GM18517 (cell line): ENCODE results near the gene TCFL5.

Experiments used
- ATAC-seq: cut with Tn5 transposase; IDR thresholded peaks from one replicate; pipeline ENCODE4 v1.9.1; 2021; ENCODE audit warnings: mild to moderate bottlenecking, moderate library complexity; ENCODE audit not compliant: unreplicated experiment

Gene TCFL5

DNA sequence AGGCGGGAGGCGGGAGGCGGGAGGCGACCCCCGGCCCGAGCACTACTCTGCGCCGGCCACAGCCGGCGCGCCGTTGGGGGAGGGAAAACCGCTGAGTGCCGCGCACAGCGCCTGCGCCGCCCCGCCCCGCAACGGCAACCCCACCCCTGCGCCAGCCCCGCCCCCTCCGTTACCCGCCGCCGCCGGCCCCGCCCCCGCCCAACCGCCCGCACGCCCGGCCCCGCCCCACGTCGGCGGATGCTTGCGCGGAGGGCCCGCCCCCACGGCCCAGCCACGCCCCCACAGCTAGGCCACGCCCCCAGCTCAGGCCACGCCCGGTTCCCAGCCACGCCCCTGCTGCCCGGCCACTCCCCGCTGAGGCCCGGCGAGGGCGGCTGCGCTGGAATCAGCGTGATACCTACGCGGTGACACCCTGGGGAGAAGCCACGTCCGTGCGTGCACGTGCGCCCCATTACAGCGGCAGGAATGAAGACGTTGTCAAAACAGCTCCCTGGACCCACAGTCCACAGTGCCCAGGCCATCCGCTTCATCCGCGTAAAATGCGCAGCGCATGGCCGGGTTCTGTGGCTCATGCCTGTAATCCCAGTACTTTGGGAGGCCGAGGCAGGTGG lies at the start of gene TCFL5:
TCFL5 (minus strand) TSS at position 97 of the 611 bp plus-strand sequence. CDS start 152 bp downstream, outside the sequence.
- ATAC-seq: no peak

DNA sequence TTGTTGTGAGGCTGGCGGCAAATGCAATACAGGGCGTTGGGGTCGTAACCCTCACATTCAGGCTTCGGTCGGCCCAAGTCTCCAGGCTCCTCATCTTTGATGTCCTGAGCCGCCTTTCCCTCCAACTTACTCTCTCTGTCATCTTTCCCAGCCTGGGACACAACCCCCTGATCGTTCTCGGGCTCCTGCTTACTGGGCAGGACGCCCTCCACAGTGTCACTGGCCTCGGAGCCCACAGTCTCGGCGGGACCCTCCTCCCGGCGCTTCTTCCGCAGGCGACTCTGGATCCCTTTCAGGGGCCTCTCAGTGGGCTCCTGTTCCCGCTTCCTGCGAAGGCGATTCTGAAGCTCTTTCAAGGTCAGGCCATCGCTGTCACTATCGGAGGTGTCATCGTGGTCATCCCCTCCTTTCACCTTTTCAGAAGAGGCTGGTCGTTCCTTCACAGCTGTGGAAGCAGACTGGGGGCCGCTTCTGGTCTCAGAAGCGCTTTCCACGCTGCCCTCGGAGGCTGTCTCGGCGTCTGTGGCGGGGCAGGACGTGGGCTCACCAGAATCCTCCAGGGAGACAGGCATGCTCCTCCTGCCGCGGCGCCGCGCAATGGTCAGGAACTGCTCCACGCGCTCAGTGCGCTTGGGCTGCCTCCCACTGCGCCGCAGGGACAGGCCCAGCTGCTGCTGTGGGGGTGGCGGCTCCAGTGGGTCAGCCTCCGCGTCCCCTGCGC lies 49.3 kb upstream of the TCFL5 start:
- ATAC-seq: no peak

DNA sequence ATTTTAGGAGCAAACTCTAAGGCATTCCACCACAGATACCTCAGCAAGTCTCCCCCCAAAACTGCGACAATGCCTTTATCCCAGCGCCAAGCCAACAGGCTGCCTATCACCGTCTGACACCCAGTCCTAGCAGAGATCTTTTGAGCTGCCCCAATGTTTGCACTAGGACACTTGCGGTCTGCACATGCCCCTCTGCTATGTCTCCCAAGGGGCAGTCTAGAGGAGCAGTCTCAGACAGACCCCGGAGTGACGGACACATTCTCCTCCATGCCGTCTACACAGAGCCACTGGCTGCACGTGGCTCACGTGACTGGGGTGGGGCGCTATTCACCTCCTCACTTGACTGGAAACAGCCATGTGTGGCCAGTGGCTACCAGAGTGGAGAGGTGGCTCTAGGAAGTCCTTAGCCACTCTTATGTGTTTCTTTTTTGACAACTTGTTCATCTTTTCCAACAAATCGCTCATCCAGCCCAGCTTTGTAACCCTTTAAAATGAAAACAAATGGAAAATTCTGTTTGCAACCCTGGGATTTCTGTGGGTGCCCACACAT lies 48.7 kb upstream of the TCFL5 start:
- no peak for ATAC-seq

DNA sequence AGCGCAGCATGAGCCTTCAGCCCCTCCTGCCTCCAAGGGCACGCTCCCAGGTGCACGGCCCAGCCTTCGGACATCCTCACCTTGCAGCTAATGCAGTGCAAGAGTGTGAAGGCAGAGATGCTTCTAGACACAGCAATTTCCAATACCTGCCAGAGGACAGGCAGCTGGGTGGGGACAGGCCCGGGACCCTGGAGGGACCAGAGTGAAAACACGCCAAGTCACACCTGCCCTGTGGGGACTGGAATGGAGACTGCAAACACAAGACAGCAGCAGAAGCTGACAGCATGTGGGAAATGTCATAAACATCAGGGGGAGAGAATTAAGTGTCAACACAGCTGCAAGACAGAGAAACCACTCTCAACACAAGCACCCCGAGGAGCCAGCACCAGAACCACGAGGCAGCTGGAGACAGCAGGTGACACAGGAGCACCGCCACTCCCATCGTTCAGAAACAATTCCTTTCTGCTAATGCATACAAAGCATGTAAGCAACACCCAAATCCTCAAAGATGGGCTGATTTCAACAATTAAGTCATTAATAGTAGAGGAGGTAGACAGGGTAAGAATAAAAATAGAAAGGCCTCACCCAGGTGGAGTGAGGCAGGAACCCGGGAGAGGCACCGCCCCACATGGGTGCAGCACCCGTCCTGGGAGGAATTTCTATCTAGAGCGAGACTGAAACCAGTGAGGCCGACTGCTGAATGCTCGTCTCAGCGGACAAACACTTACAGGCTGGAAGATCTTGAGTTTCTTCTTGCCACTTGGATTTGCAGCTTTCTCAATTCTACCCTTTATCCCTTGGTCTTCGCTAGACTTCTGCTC lies 47.6 kb upstream of the TCFL5 start:
- no peak for ATAC-seq

DNA sequence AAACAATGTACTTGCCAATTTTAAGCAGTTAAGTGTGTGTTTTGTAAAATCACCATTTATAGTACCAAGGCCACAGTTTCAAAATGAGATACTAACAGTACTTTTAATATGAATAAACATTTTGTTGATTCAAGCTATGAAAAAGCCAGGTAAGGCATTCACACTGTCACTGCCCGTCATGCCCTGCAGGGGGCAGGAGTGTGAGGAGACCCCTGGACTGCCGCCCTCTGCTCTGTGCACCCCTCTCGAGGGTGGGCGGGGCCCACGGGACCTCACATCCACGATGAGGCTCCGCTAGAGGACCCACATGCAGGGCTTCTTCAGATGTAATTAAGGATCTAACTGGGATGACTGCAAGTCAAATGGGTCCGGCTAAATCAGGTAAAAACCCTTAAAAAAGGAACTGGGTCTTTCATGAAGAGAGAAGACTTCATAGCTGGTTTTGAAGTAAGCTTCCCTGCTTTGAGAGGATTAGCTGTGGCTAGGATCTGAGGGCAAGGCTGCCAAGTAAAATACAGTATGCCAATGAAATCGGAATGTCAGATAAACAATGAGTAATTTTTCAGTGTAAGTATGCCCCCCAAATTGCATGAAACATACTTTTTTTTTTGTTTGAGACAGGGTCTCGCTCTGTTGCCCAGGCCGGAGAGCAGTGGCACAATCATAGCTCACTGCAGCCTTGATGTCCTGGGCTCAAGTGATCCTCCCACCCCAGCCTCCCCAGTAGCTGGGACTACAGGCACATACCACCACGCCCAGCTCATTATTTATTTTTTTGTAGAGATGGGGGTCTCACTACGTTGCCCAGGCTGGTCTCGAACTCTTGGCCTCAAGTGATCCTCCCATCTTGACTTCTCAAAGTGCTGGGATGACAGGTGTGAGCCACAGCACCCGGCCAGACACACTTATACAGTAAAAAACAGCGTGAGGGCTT lies 46.0 kb upstream of the TCFL5 start:
- no peak for ATAC-seq

DNA sequence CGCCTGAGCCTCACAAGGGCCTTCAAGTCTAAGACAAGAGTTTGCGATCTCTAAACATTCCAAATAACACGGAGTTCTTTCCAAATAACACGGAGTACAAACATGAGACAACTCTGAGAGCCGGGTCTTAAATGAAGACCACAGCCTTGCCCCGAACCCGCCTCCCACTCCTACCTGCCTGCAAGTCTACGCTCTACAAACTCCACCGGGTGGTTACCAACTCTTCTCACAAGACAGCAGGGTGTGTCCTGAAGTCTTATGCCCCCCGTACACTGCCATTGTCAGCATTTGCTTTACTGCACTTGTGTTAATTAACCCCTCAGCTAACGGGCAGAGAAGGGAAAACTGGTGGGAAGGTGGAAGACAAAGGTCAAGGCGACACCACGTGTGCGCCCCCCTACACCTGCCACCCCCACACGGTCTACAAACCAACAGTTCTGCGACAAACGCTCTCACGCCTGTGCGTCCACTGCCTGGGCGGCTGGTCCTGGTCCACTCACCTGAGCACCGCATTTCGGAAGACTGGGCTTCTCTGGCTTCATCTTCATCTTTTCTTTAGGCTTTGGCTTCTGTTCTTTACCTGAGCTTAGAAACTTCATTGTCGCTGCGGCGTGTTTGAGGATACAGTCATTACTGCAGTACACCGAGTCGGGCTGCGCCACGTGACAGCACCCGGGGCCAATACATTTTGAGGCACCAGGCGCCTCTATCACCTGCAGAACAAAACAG lies 45.2 kb upstream of the TCFL5 start:
- no peak for ATAC-seq

DNA sequence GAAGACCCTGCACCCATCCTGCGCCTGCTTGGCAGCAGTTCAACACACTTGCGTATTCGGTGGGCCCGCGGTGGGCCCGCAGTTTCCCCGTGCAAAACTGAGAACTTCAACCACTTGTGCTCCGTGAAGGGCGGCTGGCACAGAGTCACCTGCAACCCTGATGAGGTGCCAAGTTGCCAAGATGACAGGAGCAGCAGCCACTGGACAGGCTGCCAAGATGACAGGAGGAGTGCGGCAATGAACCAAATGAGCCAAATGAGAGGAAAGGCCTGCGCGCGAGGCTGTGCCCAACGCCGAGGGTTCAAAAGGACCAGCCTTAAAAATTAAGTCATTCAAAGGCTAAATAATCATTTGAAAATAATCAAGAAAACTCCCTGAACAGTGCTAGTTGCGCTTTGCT lies 44.6 kb upstream of the TCFL5 start:
- no peak for ATAC-seq

DNA sequence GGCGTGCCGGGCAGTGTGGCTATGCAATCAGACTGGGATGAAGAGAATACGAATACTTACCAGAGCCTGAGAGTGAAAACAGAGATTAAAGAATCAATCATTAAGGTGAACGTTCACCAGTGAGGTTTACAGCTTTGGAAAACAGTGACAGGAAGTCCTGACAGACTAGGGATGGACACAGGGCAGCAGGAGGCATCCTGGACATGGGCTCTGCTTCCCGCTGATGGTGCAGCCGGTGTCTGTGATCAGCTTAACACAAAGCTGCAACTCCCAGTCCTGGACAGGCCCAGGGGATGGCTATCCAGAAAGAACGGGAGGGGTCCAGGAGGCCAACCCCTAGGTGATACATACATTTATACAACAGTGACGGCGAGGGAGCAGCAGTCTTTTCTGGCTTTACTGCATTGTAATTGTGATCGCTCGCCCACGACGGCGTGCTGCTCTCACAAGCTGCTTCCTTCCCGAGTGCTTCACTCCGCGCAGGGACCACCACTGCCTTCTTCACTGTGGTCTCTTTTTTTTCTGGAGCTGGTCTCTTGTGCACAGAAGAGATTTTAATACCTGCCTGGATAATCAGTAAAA lies 44.0 kb upstream of the TCFL5 start:
- no peak for ATAC-seq

DNA sequence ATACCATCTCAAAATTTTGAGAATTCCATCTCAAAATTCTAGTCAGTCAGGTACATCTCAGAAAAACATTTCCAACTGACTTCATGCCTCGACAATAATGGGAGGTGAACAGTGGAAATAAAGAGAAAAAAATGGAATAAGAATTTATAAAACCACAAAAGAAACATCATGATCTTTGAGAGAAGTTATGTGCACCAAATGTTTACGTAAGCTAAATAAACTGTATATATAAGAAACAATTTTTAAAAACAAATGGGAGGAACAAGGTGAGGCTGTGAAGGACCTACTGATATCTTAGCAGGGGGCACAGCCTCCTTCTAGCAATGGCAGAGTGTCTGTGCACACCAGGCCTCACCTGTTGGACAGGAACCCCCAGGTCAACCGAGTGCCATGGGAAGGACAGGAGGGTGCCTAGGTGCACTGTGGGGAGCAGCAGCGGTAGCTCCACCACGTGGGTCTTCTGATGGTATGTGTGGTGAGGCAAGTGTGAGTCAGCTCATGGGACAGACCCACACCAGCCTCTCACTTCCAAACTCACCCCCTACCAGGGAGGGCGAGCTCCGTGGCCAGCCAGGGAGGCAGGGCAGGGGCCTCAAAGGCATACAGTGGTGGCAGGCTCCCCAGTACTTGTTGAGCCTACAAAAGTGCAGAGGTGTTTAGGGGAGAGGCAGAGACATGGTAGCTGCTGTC lies 41.4 kb upstream of the TCFL5 start:
- ATAC-seq: no peak

DNA sequence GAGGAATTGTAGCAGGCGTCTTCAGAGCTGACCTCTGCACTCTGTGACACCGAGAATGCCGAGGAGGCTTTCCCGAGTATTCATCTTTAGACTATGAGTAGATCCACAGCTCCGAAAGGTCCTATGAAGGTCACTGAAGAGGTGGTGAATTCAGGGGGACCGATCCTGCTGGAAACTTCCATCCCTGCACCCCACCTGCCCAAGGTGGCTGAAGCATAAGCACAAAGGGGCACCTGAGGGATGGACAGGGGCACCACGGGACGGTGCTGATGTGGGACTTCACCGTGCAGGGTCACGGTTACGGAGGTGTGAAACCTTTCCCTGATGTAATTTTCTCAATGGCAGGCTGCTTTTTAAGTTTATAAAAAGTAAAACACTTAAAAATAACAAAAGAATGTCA lies 40.3 kb upstream of the TCFL5 start:
- no peak for ATAC-seq

DNA sequence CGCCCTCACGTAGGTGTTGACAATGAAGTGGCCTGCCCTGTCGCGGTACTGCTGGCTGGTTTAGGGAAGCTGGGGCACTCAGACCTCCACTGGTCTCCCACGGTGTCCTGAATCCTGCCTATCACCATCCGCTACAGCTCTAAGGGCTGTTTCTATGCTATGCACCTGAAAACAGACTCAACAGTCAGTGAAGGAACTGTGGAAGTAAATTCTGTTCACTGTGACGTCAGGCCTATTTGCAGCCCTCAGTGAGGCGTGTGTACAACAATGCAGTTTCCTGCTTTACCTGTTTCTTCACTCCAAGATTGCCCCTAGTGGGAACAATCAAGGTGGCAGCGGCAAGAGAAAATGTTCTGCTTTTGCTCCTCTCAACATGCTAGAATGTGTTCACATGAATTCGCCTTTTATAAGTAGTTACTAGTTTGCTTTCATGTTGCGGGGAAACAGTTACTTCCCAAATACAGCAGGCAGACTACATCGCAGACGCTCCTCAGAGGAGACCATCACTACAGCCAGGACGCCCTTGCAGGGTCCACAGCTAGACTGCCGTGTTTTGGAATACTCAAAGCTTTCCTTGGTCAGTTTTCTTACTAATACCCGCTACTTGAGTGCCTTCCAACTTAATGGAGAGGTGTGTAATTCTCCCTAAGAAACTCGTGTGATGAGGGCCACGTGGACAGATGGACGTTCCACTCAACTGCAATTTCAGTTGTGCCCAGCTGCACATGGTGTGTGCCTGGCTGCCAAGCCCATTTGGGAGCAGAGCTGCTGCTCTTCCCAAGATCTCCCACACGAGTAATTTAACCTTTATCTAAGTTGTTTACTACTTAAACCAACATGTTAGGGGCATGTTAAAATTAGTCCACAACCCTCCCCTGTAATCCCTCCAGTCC lies 39.3 kb upstream of the TCFL5 start:
- ATAC-seq: no peak

DNA sequence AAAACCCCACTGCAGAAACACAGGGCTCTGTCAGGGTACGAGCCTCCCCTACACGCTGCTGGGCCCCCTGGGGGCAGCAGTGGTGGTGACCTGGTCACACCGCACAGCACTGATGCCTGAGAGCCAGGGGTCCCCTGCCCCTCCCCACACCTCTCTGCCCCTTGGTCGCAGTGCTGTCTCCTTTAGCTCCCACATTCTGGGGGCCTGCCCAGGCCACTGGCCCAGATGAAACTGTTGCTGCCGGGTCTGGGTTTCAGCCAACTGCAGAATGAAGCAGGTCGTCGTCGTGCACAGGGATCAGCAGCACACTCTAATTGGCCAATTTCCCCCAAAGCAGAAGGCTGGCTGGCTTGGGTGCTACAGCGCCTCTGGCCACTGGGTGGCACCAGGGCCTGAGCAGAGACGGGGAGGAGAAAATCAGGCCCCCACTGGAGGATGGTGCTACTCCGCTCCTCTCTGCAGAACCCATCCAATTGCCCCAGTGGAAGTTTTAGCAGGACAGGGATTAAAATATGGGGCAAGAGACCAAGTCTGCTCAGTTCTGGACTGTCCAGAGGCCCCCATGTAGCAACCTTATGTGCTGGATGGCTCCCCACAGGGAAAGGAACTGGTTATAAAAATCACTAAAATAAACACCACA lies 38.5 kb upstream of the TCFL5 start:
- ATAC-seq: peak; percentile 58

DNA sequence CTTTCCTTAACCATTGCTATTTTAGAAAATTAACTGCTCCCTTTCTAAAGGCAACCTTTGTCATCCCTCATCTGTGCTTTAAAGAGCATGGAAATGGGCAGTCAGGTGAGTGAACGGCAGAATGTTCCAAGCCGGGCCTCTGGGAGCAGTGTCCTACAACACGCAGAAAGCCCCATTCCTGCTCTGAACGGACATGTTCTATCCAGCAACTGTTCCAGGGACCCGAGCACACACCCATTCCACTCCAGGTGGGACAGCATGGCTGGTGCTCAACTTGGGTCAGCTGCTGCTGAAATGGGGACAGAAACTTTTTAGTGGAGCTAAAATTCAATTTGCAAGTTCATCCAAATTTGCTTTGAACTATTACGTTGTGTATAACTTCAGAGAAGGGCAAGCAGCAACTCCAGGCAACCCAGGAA lies 38.0 kb upstream of the TCFL5 start:
- no peak for ATAC-seq

DNA sequence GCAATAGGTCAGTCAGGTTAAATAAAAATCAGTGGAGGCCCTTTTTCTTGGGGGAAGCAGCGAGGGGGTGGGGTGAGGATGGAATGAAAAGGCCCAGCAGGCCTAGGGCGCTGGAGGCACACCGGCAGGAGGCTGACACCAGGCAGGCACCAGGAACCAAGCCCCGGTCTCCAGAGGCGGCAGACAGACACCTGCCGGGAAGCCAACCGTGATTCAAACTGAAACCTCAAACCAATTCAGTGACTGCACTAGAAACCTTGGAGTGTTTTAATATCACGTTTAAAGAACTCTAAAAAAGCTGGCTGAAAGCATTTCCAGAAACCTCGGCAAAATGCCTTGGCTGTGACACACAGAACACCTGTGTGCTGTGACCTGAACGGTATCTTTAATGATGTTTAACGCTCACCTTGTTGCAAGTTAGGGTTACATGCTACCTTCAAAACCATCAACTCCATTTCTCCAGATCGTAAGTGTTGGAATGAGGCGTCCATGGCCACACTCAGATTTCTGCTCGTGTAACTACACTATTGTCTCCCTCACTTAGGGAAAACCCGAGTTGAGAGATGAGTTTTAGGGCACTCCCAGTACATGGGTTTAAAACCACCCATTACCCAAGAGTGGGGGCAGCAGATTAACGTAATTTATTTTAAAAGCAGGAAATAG lies 37.5 kb upstream of the TCFL5 start:
- ATAC-seq: no peak

DNA sequence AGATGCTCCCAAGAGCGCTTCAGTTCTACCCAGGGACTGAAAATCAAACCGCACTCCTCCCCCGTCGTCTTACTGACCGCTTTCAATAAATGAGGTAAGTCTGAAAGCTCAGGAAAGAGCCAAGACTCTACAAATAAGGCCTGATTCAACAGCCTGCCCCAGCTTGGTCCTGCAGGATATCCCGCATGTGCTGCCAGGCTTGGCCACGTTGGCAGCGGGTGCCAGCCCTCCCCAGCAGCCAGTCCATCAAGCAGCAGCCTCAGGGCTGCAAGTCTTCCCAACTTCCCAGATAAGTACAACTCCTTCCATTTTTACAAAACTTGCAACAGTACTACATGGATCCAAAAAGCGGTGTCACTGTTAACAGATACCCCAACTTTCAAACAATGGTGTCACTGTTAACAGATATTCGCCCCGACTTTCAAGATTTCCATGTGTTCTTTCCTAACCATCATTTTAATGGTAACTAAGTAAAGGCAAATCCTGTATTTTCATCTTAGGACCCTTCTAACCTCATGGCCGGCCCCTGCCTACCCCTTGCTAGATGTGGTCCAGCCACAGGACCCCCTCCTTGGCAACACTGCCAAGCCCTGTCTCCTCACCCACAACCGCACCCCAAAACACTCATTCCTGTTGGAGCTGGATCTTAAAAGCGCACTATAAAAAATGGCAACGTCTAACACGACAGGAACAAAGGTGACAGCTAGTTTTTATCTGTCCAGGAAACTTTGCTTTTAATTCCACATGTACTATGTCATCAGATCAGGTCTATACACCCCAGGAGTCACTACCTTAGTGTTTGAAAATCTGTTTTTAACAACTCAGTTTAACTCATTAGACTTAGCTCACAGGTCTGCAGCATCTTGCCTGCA lies 36.7 kb upstream of the TCFL5 start:
- ATAC-seq: no peak

DNA sequence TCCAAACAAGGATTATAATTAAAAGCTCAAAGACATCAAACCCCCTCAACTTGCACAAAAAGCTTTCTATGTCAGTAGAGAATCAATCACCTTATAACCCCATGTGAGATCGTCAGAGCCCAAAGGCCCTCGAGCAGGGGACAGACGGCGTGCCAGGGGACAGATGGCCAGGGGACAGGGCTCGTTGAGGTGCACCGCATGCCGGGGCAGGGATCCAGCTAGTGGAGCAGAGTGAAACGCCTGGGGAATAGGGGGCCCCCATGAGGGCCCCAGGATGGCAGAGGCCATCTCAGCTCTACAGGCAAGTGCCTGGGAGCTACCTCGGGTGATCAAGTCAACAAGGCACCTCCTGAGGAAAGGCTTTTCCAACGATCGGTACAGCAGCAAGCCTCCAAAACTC lies 36.0 kb upstream of the TCFL5 start:
- no peak for ATAC-seq
